D341Med (cell line): ENCODE results near the gene ABHD6.
"Not testable (repeated sequence)": the region's sequence is repeated elsewhere in the genome, so short reads cannot be mapped to it uniquely, and the experiment has no call there.

Experiments
- DNase-seq: peaks from one replicate; pipeline ENCODE4 v3.0.0; 2012; ENCODE audit warnings: low spot score

The ABHD6 gene, protein sequence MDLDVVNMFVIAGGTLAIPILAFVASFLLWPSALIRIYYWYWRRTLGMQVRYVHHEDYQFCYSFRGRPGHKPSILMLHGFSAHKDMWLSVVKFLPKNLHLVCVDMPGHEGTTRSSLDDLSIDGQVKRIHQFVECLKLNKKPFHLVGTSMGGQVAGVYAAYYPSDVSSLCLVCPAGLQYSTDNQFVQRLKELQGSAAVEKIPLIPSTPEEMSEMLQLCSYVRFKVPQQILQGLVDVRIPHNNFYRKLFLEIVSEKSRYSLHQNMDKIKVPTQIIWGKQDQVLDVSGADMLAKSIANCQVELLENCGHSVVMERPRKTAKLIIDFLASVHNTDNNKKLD

DNA sequence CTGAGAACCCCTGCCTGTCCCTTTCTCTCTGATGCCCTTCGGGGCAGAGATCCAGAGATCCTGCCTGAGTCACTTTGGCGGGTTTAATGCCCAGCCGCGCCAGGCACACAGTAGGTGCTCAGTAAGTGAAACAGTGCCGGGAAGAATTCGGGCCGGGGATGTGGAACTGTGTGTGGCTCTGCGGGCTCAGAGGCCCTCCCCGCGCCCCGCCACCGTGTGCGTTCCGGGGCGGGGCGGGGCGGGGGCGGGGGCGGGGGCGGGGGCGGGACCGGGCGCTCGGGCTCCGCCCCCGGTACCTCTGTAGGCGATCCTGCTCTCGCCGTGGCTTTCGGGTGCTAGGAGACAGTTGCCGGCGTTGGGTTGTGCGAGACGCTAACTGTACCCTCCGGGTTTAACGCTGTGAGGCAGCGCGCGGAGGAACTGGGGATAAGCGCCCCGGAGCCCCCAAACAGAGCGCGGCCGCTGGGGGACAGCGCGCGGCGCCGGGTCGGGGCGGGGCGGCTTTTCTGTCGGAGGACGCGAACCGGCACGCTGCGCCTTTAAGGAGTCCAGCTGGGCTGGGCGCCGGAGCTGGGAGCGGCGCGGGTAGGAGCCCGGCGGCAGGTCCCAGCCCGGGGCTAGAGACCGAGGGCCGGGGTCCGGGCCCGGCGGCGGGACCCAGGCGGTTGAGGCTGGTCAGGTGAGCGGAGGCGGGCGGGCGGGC is at the start of gene ABHD6:
Gene ABHD6 (plus strand): TSS at position 555 of the 703 bp plus-strand sequence. CDS start 18,795 bp downstream, outside the sequence.
- peak; percentile 95 for DNase-seq

DNA sequence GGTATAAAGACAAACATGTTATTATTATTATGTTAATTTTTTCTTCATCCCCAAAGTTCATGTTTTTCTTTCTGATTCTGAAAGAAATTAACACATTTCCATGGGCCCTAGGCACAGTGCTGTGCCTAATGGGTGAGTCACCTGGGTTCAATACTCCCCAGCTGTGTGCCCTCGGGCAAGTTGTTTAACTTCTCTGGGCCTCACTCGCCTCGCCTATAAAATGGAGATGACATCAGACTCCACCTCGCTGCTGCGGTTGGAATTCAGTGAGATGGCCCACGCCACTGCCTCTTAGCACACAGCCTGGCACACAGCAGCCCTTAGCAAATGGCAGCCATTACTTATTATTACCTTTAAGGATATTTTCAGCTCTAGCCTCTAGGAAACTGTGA is 49.4 kb upstream of the ABHD6 start:
- DNase-seq: no peak

DNA sequence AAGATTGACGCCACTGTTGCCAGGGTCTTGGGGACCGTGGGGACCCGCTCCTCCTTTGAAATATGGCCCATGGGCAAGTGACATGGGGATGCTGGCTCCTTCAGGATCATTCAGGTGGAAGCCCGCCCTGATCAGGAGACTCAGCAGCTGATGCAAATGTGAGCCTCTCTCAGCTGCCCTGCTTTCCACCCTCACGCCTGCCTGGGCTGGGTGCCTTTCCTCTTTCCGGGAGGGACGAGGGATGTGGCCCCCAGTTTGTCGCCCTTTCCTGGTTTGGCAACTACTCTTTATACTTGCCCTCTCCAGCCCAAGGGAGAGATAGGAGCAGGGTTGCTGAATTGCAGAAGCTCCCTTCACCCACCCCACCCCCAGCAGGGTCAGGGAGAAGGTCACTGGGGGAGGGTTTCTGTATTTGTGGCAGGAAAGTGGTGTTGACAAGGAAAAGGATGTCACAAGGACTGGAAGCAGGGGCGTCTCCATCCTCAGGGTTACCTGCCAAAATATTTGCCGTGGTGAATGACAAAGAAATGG is 48.6 kb upstream of the ABHD6 start:
- no peak for DNase-seq

DNA sequence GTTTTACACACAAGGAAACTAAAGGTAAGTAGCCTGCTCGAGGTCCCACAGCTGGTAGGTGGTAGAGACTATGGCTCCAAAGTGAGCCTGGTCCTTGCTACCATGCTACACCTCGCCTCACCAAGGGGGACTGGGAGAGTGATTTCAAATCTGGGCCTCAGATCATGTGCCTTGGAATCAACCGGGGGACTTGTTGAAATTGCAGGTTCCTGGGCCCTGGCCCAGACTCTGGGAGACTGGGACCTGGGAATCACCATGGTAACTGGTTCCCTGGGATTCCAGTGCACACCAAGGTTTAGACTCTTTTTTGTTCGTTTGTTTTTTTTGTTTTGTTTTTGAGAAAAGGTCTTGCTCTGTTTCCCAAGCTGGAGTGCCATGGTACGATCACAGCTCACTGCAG is 47.9 kb upstream of the ABHD6 start:
- no peak for DNase-seq

DNA sequence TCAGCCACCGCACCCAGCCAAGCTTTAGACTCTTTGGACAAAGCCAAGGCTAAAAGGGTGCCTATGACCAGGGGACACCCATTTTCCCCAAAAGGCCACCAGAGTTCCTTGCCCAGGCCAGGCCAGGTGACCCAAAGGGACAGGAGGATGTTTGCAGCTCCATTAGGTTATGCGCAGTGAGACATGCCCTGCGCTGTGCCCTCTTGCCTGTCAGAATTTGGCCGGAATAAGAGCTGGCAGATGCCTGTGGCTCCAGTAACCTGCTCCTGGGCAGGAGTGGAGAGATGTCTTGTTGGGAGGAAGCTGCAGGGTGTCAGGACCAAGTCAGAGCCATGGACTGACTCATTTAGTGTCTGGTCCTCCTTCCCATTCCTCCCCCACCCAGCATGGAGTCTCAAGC is 47.3 kb upstream of the ABHD6 start:
- DNase-seq: no peak

DNA sequence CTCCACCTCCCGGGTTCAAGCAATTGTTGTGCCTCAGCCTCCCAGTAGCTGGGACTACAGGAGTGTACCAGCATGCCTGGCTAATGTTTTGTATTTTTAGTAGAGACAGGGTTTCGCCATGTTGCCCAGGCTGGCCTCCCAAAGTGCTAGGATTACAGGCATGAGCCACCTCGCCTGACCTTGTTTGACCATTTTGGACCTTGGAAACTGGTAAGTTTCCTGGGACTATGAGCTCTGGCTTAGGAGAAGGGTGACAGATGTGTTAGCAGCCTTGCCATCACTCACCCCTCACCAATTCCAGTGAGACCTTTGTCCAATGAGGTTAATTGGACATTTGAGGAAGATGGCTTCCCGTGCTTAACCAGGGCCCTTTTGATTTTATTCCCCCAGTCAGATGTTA is 46.7 kb upstream of the ABHD6 start:
- no peak for DNase-seq

DNA sequence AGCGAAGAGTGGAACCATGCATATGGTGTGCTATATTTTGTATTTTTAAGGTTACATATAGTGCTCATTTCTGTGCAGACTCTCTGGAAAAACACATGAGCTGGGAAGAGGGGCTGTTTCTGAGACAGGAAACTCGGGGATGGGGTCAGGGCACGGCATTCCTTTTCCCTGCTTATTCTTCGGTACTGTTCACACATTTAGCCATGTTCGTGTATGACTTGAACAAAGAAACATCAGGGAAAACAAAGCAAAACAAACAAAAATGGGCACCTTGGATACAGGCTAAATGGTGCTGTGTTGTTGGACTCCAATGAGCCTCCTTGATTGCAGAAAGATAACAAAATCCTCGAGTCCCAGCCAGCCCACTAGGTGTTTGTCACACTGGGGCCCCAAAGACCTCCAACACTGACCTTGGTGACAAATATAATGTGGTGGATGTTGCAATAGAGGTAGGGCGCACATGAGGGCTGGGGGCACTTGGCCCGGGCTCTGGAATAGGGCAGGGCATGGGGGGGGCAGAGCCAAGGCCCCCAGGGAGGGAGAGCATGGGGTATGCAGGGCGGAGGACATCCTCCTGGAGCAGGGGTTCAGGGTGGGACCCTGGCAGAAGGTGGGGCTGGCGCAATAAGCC is 46.1 kb upstream of the ABHD6 start:
- no peak for DNase-seq

DNA sequence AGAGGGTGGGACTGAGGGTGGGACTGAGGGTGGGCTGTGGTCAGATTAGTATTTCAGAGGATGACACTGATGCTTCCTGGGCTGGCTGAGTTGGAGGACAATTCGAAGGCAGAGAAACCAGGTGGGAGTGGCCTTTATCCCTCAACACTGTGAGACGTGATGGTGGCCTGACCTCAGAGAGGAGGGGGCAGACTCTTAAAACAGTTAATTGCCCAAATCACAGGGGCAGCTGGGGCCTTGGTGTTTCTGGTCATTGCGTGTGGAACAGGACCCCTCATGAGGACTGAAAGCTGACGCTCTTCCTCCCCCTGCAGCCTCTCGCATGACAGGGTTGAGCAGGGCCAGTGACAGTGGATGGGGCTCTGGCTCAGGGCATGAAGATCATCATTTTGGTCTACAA is 45.5 kb upstream of the ABHD6 start:
- no peak for DNase-seq

DNA sequence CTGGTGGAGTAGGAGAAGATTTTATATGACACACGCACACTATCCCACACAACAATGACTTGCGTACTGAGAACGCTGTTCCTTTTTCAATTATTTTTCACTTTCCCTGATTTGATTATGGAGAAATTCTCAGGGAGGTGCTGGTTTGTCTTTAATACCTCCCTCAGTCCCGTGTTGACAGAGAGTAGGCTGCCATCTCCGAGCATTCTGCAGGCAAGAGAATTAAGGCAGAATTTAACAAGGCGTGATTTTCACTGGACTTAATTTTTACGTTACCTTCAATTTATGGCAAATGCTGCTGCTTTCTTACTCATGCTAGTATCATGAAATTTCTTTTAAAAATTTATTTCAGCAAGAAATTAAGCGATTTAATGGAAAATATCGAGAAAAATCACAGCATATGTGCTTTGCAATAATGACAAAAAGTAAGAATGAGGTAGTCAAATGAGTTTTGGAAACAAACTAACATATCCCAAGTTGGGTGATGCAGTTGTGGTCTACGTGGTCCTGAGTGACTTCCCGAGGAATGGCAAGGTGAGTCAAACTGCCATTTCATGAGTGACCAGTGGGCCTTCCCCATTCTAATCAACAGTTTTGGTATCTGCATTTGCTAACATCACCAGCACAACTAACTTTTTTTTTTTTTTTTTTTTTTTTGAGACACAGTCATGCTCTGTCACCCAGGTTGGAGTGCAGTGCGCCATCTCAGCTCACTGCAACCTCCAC is 43.7 kb upstream of the ABHD6 start:
- DNase-seq: no peak

DNA sequence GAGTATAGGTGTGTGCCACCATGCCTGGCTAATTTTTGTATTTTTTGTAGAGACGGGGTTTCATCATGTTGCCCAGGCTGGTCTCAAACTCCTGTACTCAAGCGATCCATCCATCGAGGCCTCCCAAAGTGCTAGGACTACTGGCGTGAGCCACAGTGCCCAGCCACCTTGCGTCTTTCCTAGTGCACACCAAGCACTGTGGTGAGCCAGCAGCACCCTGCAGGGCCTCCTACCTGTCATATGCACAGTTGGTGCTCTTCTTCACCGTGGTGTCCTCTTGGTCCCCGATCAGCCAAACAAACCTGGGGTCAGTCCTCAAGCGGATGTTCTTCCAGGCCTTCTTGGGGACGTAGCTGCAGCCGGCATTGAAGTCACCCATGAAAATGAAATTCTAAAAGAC is 40.0 kb upstream of the ABHD6 start:
- DNase-seq: no peak

DNA sequence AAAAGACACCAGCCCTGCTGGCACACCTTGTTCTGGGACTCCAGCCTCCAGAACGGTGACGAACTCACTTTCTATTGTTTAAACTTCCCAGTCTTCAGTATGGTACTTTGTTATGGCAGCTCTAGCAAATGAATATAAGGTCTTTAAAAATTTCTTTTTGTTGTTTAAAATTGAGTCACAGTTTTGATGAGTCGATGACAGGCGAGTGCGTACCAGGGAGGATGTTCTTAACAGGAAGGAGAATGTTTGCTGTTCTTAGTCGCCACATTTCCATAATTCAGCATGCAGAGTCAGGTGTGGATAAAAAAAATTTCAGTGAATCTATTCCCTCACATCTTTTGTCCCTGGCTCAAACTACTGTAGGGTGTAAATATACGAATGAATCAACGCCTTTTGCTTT is 39.2 kb upstream of the ABHD6 start:
- no peak for DNase-seq

DNA sequence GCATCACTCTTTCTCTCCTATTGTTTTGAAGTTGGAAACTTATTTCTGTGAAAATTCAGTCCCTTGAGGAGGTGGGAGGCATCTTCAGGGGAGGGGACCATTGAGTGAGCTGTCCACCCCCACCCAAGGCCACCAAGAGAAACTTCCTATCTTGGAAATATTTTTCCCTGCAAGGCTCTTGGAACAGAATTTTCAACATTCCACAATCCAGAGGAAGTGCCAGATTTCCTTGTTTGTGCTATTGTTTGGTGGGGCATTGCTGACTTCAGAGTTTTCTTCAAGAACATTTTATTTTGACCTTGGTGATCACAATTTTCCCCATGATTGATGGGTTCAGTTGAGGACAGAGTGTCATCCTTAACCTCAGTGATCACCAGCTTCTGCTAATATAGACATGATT is 38.8 kb upstream of the ABHD6 start:
- DNase-seq: no peak

DNA sequence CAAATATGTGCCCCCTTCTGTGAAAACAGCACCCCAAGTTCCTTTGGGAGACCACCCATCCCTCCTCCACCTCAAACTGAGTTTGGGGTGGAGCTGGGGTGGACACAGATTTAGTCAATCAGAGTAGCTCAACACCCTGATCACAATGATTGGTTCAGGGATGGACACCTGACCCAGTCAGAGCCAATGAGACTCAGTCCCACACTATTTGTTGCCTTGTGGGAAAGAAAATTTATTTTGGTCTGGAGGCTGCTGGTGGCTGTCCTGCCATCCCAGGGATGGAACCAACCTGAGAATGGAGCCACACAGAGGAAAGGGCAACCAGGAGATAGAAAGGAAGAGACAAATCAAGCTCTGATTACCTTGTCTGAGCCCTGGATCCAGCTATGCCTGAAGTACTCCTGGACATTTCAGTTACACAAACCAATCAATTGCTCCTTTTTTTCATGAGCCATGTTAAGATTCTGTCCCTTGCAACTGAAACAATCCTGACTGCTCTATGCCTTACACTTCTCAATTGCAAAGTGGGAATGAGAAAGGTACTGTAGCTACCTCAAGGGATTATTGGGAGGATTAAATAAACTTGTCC is 37.4 kb upstream of the ABHD6 start:
- no peak for DNase-seq

DNA sequence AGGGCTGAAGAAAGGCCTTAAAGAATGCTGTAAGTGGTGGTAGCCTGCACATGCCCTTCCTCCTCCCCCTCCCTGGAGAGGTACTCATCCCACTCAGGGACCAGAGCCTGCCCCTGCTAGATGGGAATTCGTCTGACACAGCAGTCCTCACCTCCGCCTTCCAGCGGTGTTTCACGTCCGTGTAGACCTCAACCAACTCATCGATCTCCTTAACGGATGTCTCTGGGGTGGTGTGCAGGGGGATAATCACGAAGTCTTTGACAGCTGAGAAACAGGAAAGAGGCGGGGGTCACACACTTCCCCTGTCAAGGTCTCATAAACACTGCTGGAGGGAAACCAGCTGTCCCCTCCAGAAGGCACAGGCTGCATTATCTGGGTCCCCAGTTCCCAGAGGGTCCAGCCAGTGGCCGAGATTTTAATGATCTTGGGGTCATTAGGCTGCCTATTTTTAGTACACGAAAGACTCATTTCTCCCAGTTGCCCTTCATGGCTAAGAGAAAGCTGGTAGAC is 36.7 kb upstream of the ABHD6 start:
- no peak for DNase-seq

DNA sequence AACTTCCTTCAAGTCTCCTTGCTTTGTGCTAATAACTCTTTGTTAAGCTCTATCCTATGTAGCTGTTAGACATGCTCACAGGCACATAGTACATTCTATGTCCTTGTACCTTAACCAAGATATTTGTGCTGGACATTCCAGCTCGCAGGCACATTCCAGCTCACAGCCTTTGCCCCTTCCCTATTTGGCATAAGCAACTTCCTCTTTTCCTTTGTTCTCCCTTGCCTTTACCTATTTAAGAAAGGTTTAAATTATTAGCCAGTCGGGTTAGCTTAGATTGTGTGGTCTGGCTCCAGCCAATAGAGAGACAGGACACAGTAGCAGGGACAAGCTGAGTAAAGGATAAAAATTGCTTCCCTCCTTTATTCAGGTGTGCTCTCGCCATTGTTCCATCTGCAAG is 36.1 kb upstream of the ABHD6 start:
- not testable (repeated sequence) for DNase-seq

DNA sequence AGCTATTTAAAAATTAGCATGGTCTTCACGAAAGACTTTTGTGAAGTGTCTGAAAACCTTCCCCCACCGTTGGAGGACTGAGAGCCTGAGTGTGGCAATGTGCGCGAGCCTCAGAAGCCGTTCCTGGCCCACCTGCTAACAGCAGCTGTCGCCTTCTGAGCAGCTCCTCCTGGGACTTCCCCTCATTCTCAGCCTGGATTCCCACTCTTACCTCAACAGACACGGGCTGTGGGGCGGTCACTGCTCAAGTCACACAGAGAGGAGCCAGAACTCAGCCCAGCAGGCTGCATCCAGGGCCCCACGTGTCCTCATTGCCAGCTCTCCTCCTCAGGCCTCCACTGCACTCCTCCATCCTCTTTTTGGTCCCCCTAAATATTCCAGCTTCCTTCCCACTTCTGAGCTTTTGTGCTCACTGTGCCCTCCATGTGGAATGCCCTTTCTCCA is 34.7 kb upstream of the ABHD6 start:
- DNase-seq: peak; percentile 50

DNA sequence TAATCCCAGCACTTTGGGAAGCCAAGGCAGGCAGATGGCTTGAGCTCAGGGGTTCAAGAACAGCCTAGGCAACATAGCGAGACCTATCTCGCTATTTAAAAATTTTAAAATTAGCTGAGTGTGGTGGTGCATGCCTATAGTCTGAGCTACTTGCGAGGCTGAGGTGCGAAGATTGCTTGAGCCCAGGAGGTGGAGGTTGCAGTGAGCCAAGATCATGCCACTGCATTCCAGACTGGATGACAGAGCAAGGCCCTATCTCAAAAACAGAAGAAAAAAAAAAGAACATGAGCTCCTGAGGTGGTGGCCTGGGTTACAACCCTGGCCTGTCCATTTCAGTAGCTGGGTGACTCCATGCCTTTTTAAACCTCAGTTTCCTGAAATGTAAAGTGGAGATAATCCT is 34.1 kb upstream of the ABHD6 start:
- DNase-seq: no peak

DNA sequence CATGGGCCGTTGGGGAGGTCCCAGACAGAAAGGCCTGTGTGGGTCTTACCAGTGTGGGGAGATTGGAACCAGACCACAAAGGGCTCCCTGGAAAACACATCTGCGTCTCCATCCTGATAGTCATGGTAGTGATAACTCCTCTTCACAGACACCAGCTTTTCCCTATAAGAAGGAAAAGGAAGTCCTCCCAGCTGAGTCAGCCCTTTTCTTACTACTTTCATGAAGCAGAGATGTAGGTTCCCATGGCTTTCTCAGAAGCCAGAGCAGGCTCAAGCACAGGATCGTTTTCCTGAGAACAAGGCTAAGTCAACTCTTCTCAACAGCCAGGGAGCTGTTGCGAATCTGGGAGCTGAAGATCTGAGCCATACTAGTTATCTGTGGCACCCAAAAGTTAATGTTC is 32.9 kb upstream of the ABHD6 start:
- DNase-seq: no peak

DNA sequence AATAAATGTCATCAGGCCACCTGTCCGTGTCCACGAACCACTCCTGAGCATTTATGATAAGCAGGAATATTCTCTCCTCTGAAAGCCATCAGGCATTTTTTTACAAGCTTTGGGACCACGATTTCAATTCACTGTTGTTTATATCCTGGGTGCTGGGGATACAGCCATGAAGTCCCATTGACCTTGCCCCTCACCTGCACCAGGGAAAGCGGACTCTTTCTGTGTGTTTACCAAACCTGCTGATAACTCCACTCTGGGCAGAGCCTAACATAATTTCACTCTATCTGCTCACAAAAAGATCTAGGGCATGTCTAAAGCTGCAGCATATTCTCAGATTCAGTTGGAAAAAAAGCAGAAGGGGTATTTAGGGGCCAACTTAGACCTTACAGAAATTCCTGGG is 31.6 kb upstream of the ABHD6 start:
- DNase-seq: no peak

DNA sequence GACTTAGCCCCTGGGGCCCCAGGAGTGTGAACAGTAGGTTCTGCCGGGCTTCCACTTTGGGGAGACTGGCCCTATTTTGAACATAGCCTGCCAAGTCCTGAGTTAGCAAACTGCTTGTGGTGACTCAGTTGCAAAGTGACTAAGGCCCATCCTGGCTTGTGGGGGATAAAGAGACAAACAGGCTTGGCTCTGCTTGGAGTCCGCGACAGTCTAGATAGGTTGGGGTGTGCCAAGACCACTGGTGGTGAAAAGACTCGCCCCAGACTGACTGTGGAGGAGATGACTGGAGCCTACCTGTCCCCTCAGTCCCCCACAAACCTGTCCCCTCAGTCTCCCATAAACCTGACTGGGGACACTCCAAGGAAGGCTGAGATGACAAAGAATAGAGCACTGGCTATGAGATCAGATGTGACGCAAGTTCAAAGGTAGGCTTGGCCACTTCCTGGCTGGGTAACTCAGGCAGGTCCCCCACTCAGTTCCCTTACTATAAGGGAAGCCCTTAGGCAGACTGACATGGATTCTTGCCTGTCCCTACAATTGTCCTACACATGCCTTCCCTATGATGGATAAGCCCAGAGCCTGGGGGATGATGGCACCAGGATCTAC is 31.1 kb upstream of the ABHD6 start:
- DNase-seq: no peak

DNA sequence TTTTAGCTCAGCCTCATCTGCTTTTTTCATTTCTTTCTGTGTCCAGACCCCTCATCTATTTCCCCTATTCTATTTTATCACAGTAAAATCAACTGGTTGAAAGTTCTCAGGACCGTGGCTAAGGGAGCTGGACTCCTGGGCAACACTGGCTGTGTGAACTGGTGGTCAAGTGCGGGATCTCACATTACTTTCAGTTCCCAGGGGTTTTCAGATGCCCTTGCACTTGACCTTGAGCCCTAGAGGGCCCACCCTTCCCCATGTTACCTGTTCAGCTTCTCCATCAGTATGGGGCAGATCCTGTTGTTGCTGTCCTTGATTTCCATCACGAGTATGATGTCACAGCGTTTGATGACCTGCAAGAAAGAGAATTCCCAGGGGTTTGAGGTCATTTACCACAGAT is 29.6 kb upstream of the ABHD6 start:
- no peak for DNase-seq
